ENCODE measurements around the gene IMMP1L.
A peak's percentile ranks its signal among the peaks of the same experiment; 100 is the strongest.
"Not testable (repeated sequence)": the region's sequence is repeated elsewhere in the genome, so short reads cannot be mapped to it uniquely, and the experiment has no call there.

IMMP1L gene, protein sequence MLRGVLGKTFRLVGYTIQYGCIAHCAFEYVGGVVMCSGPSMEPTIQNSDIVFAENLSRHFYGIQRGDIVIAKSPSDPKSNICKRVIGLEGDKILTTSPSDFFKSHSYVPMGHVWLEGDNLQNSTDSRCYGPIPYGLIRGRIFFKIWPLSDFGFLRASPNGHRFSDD

GRCh38 chr11:31509429-31510345, at the start of gene IMMP1L, which contains the start of gene ELP4:
Gene IMMP1L, minus strand, starts transcription at chr11:31509622. Its CDS starts 46,346 bp downstream, at chr11:31463276.
Gene ELP4, plus strand, starts transcription at chr11:31509767. Its CDS starts 18 bp downstream, at chr11:31509785.
- DNase-seq = peak; percentile 98

GRCh38 chr11:31558001-31558400, 48.6 kb upstream of the IMMP1L start:
- DNase-seq = no peak

GRCh38 chr11:31555938-31556337, 46.5 kb upstream of the IMMP1L start:
- no peak for DNase-seq

- no peak for DNase-seq
These were observed 33.4 kb upstream of the IMMP1L start for GRCh38 chr11:31542862-31543261.

GRCh38 chr11:31535479-31535878, 26.1 kb upstream of the IMMP1L start:
- no peak for DNase-seq

DNA sequence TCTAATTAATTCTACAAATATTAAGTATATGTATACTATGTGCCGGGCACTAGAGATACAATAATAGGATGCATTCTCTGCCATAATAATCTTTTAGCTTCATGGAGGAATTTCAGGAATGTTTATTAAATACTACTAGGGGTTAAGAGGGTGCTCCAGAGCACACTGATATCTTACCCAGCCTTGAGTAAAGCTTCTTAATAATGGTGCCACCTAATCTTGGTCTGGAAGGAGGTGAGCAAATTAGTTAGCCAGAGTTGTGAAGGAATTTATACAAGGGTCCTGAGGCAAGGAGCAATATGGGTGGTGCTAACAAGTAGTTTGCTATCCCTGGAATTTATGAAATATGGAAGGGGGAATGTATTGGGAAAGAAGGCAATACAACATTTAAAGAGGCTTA, 21.9 kb upstream of the IMMP1L start:
- no peak for DNase-seq

DNA sequence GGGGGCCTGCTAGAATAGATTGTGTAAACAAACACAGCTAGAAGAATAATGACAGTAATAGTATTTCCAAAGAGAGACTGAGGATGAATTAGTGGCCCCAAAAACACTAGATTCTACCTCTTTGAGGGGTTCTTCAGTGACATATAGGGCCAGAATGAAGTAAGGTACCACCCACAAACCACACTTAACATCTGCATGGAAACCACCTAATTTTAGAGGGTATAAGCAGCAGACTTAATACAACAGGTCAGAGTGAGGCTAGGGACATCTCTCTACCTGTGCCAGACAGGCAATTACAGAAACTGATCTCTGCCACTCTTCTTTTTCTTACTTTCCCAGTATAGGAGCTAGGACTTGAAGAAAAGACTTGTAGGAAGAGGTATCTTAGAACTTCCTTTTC, 20.3 kb upstream of the IMMP1L start:
- no peak for DNase-seq

DNA sequence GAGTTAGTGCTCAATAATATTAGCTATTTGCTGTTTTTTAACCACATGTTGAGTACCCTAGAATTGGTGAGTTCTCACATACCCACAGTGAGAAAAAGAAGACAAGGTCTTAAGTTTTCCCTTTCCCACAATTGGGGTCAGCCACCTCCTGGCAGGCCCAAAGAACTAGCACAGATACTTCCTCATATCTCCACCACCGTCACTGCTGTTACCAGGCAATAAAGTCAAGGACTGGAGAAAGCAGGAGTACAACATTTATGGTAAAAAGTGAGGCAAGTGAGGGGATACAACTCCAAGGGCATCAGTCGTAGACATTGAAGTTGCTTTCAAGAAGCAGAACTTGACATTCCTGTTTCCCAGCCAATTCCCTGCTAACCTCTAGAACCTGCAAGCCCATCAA, 19.8 kb upstream of the IMMP1L start:
- DNase-seq = no peak

DNA sequence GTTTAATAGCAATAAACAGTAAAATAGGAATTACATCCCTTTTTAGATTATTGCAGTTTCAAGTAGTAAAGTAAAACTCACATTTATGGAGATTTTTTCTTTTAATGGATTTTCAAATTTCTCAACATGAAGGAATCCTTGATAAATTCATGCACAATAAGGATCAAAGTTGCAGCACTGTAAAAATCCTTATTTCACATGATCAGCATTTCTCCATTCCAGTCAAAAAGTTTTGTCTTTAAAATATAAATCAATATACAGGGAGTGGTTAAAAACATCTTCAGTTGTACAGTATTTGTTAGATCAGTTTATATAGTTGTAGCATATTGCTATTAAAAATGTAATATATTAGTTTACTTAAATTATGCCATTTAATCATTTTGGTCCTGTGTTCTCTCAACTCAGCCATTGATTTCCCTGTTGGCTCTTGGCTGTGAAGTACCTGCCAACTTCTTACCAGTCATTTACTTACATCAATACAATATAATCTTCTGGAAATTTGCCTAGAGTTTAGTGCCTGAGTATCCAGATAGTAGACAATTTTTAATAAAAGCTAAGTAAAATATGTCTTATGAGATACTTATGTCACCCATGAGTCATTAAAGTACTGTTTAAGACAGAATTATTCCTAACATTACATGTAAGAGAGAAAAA, 12.2 kb upstream of the IMMP1L start:
- DNase-seq = no peak

DNA sequence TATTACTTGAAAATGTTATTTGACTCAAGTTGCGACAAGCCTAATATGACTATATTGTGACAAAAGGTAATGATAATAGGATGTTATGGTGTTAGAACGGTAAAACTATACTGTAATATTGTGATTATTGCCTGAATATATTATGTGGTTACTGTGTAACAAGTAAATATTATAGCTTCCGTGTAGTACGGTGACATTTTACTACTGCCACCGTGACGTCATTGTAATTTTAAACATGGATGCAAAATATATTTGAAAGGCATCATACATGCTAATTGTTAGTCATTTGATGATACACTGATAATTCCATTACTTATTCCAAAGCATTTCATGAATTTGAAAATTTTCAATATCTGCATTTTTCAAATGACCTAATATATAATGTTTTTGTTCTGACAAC, 2.7 kb upstream of the IMMP1L start:
- DNase-seq = no peak

- DNase-seq = no peak
These were observed 382 bp downstream of the IMMP1L start for GRCh38 chr11:31509051-31509428.

DNA sequence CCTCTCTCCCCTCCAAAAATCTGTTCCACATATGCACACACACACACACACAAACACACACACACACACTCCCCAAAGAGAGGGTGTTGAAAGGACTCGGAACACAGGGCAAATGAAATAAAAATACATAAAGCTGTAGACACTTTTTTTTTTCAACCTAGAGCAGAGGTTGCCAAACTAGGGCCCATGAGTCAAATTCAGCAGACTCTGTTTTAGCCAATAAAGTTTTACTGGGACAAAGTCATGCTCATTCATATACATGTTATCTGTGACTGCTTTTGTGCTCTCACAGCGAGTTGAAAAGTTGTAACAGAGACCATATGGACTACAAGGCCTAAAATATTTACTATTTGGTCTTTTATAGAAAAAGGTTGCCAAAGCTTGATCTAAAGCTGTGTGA, 8.9 kb downstream of the IMMP1L start:
- DNase-seq = no peak

GRCh38 chr11:31499576-31500178, 9.7 kb downstream of the IMMP1L start:
- no peak for DNase-seq

- DNase-seq = not testable (repeated sequence)
These were observed 15.7 kb downstream of the IMMP1L start for GRCh38 chr11:31493762-31494161.

DNA sequence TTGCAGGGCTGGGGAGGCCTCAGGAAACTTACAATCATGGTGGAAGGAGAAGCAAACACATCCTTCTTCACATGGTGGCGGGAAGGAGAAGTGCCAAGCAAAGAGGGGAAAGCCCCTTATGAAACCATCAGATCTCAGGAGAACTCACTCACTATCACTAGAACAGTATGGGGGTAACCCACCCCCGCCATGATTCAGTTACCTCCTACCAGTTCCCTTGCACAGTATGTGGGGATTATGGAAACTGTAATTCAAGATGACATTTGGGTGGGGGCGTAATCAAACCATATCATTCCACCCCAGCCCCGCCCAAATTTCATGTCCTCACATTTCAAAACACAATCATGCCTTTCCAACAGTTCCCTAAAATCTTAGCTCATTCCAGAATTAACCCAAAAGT, 16.2 kb downstream of the IMMP1L start:
- DNase-seq = no peak

- no peak for DNase-seq
These were observed 17.0 kb downstream of the IMMP1L start for GRCh38 chr11:31492320-31492913.

DNA sequence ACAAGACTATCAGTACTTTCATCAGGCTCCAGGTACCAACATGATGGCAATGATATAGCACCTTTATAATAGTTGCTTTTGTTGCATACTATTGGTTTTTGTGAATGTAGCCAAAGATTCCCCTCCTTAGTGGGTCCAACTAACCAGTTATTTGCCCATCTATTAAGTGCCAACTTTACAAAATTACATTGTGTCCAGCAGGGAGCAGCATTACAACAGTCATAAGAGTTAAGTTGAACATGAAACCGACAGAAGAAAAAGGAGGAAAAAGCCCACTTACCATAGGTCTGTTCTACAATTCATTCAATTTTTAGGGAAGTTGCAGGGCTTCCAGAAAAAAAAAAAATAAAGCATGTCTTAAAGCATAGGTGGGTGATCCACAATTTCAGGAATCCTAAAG, 21.6 kb downstream of the IMMP1L start:
- no peak for DNase-seq

DNA sequence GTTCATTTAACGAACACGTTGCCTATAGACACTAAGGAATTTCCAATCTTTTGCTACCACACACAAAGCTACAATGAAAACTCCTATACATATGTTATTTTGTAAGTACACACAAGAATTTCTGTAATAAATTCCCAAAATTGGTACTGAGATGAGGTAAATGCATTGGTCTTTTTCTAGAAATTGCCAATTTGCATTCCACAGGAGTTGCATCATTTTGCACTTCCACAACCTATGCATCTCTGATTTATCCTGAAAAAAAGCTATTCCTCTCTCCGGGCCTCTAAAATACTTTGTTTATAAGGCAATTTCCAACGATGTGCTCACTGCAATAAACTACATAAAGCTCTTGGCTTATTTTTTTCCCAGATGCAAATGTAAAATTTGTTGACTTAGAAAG, 24.9 kb downstream of the IMMP1L start:
- DNase-seq = no peak

DNA sequence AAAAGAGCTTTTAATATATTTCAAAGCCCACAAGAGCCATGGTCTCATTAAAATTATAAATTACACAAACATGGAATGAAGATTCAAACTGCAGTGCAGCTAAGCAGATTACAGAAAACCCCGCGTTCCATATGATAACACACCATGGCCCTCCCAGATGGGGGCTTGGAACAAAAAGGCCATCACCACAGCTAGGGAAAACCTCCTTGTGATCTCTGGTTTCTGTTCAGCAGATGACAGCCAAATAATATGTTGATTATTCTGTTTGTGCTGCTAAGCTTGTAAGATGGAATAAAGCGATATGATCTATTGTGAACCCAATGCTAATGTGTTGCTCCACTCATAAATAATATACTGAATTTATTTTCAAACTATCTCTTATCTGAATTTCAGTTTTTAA, 28.5 kb downstream of the IMMP1L start:
- DNase-seq = no peak

DNA sequence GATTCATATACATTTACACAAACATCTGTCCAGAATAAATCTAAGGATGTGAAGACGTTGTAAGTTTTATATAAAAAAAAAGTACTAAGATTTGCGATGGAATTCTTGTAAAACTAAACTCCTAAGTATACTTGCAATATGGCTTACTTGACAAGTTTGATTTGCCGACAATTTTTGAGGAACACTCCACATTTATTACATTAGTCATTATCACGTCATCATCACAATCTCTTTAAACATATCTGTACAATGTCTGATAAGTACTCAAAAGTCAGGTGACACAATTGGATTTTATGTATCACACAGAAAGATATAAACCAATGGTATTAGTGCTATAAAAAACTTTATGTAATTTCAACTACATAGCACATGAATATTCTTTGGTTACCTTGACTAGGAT, 30.4 kb downstream of the IMMP1L start:
- no peak for DNase-seq

DNA sequence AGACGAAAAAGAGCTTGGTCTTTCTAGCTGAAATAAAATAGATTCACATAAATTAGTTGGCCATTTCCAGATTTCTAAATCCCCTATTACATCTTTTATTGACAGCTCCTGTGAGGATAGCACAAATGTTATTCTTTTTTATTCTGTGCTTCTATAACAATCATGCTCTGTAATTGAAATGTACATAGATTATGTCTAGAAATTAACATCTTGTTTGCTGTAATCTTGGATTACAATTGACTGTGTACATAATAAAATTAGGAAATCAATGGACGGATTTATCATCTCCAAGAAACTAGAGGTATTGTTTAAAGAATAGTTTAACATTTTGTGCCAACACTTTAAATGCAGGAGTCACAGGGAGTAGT, 31.2 kb downstream of the IMMP1L start:
- DNase-seq = no peak

DNA sequence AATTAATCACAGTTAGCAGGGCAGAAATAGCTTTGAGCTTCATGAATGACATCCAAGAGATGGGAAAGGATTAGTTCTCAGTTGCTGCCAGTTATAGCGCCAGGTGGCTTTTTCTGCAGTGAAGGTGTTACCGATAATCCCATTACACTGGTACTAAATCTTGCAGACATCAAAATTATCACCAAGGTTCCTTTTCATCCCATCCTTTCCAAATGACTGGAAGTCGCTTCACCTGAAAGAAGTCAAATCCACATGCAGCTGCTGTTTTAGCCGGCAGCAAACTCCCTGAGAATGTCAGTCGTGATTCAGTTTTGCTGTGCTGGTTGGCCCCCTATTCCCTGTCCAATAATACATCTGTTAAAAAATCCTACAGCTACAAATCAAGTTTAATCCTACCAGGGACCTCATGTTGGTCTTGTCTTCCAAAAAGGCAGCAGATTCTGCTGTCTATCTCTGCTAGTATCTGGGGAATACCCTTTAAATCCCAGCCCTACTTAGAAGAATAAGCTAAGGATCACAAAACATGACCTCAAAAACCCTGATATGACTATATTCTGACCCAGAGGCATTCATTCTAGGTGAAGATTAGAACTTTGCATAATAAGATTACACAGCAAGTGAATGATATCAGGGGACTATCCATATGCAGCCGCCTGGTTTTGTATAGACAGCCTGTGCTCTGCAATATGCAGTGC, 31.7 kb downstream of the IMMP1L start:
- DNase-seq = no peak
